ENCODE data around the gene TRDMT1. TPM values are rescaled to one million over a fixed set of nuclear protein-coding genes. Genes with fewer than 3 reads are reported as not detected.

Gene TRDMT1
- total and polyA plus RNA-seq, 8 donors: 1.4 to 3.9 (median 2.9) TPM

- Histone ChIP-seq H3K4me1 (no peaks in the 10 kb centered on the region), H3K36me3 (no peaks in the 10 kb centered on the region), H3K27me3 (no peaks in the 10 kb centered on the region), H3K27ac (no peak overlapping the region), H3K9me3 (no peaks in the 10 kb centered on the region), H3K4me3 (no peak overlapping the region)
- intact Hi-C loops (cut with DNase I): no loop called here
- 60% methylated on average over 3 of the region's 3 CpGs for WGBS, 2 donors
- FAIRE-seq (no peak), ATAC-seq (no peak), DNase-seq (no peak)
- no peak for TF ChIP-seq CTCF (IDR thresholded peaks at IDR 0.05)
Measured at GRCh38 chr10:17112566-17112965, 88.9 kb downstream of the TRDMT1 start.

- 77 to 81% methylated on average over 3 of the region's 3 CpGs for WGBS, 2 donors
- no peak for FAIRE-seq
Measured at GRCh38 chr10:17109475-17110207, 91.8 kb downstream of the TRDMT1 start.

DNA sequence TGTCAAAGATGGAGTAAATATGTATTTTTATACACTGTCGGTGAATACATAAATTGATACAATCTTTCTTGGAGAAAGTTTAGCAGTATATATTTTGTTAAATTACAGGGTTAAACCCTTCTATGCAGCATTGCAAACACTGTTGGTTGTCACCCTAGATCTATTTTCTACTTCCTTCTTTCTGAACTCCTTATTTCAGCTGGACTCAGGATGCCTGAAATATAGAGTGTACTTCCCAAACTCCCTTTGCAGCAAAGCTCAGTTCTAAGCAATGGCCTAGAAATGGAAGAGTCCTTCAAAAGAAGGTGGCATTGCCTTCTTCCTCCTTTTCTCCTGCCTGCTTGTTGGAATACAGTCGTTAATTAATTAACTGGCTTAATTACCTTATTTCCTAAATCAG, 92.4 kb downstream of the TRDMT1 start:
- no peak overlapping the region for H3K27ac ChIP-seq
- ATAC-seq (no peak), FAIRE-seq (no peak), DNase-seq (no peak)
- no peaks in the 10 kb centered on the region for H3K27me3 ChIP-seq
- intact Hi-C loops (cut with DNase I): no loop called here
- H3K36me3 ChIP-seq: no peaks in the 10 kb centered on the region
- no peak for TF ChIP-seq CTCF (IDR thresholded peaks at IDR 0.05)
- WGBS, 2 donors: 67 to 77% methylated on average over 2 of the region's 2 CpGs
- no peaks in the 10 kb centered on the region for H3K9me3 ChIP-seq
- H3K4me3 ChIP-seq: no peak overlapping the region
- H3K4me1 ChIP-seq: no peaks in the 10 kb centered on the region

More at GRCh38 chr10:17109475-17110207, 91.8 kb downstream of the TRDMT1 start:
- TF ChIP-seq CTCF (IDR thresholded peaks at IDR 0.05): no peak
- Histone ChIP-seq H3K4me3 (no peak overlapping the region), H3K9me3 (no peaks in the 10 kb centered on the region), H3K27me3 (no peaks in the 10 kb centered on the region), H3K27ac (no peak overlapping the region), H3K36me3 (no peaks in the 10 kb centered on the region), H3K4me1 (no peaks in the 10 kb centered on the region)
- DNase-seq: no peak
- intact Hi-C loops (cut with DNase I): no loop called here
- no peak for ATAC-seq

DNA sequence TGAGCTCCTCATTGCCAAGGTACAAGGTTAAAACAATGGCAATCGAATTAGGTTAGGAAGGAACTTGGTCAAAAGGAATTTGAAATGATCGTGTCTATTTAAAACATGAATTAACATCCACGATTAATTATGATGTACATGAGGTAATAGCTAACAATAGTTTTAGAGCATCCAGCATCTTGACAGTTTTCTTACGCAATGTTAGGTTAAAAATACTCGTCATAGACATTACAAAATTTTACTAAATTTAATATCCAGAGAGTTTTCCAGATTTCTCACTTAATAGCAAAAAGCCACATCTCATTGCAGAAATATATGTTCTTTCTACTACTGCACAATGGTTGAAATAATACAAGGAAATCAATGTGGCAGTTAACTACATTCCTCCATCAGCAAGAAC, 94.5 kb downstream of the TRDMT1 start:
- H3K27me3 ChIP-seq: no peaks in the 10 kb centered on the region
- no peaks in the 10 kb centered on the region for H3K9me3 ChIP-seq
- no peak overlapping the region for H3K27ac ChIP-seq
- H3K4me1 ChIP-seq: no peaks in the 10 kb centered on the region
- H3K36me3 ChIP-seq: no peaks in the 10 kb centered on the region
- 78 to 85% methylated on average over 5 of the region's 5 CpGs for WGBS, 2 donors
- no peak overlapping the region for H3K4me3 ChIP-seq
- TF ChIP-seq CTCF (IDR thresholded peaks at IDR 0.05): no peak
- no peak for ATAC-seq
- no peak for FAIRE-seq
- intact Hi-C loops (cut with DNase I): no loop called here
- DNase-seq: no peak

DNA sequence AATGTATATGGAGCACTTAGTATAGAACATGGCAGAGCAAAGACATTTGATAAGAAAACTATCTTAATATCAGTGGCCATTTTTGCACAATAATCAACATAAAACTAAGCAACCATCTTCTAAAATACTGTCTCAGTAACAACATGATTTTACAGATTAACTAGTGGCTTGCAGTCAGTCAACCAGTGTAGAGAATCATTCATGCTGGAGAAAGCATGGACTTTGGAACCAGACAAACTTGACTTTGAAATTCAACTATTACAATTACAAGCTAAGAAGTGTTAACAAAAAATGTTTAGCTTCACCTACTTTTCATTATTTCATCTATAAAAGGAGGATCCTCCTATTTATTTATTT, 99.6 kb downstream of the TRDMT1 start:
- Histone ChIP-seq H3K36me3 (no peaks in the 10 kb centered on the region), H3K27me3 (no peaks in the 10 kb centered on the region), H3K4me3 (no peak overlapping the region), H3K9me3 (no peaks in the 10 kb centered on the region), H3K27ac (no peak overlapping the region), H3K4me1 (no peaks in the 10 kb centered on the region)
- intact Hi-C loops (cut with DNase I): no loop called here
- TF ChIP-seq CTCF (IDR thresholded peaks at IDR 0.05): no peak
- FAIRE-seq (no peak), DNase-seq (no peak), ATAC-seq (no peak)

All from pancreas (tissue), 10 donors.